Stimulated activated naive B cell treated with anti-CD40 and anti-IgM and Interleukin-4, amounts not matched to agents 10 μg/mL and 1 μg/mL and 100 μg/mL, for 72 hours (primary cell): Measurements from ENCODE around the gene RNLS.

Experiments used
- ATAC-seq, 2 donors: fragments of 150-1000 bp; cut with Tn5 transposase; replicated peaks; 2 replicates each; pipeline ENCODE4 v1.10.0; 2021; ENCODE audit warnings: moderate library complexity in 1 of 2
- DNase-seq: peaks from one replicate; pipeline ENCODE4 v3.0.0; 2021
- H3K27ac Mint-ChIP-seq: one replicate; pipeline ENCODE4 v1.8.0; 2022; ENCODE audit warnings: mild to moderate bottlenecking, mixed read lengths
- H3K27me3 Mint-ChIP-seq, 2 donors: one replicate each; pipeline ENCODE4 v1.8.0; 2022; ENCODE audit warnings: mixed read lengths in 2 of 2
- H3K36me3 Mint-ChIP-seq, 2 donors: one replicate each; pipeline ENCODE4 v1.8.0; 2022; ENCODE audit warnings: mixed read lengths in 2 of 2, mild to moderate bottlenecking in 1 of 2
- H3K4me1 Mint-ChIP-seq, 2 donors: one replicate each; pipeline ENCODE4 v1.8.0; 2022; ENCODE audit warnings: mixed read lengths in 2 of 2, mild to moderate bottlenecking in 1 of 2
- H3K4me3 Mint-ChIP-seq, 2 donors: one replicate each; pipeline ENCODE4 v1.8.0; 2022; ENCODE audit warnings: mild to moderate bottlenecking in 2 of 2, mixed read lengths in 2 of 2, moderate library complexity in 1 of 2
- H3K9me3 Mint-ChIP-seq, 2 donors: one replicate each; pipeline ENCODE4 v1.8.0; 2022; ENCODE audit warnings: mixed read lengths in 2 of 2, mild to moderate bottlenecking in 1 of 2

The RNLS gene

DNA sequence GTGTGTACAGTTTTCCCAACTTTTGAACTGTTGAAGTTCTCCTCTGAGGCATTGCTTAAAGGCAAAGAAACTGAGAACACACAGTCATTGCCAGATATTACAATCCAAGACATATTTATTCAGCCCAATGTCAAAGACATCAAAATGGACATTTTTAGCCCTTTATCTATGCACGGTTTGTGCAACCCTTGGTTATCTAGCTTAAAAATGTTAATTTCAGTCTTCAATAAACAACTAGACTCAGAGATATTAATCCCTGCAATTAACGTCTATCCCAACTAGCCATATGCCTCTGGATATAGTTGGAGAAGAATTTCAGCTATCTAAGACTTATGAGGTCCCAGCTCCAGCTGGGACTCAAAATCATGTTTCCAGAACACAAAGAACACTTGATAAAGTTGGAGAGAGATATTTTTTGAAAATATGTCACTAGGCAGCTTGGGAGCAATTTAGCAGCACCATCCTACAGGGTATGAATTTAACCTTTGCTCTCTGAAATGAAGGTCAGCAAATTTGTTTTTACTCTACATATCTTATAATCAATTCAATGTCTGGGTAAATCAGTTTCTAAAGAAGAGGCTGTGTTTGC, 357.0 kb downstream of the RNLS start:
- H3K9me3 Mint-ChIP-seq: peaks cover 2 to 5% of the 10 kb centered on the region in 2 donors
- H3K36me3 Mint-ChIP-seq: peaks cover 0 to 4% of the 10 kb centered on the region in 2 donors
- H3K4me3 Mint-ChIP-seq: no peak overlapping the region
- ATAC-seq: no peak
- no peak for DNase-seq
- no peak overlapping the region for H3K27ac Mint-ChIP-seq
- H3K4me1 Mint-ChIP-seq: peaks cover 6 to 12% of the 10 kb centered on the region in 2 donors
- H3K27me3 Mint-ChIP-seq: no peaks in the 10 kb centered on the region
